ENCODE measurements around the gene SH3RF3. TPM values are rescaled to one million over a fixed set of nuclear protein-coding genes. Genes with fewer than 3 reads are reported as not detected.

The SH3RF3 gene
- total RNA-seq, 1 experiment from 2014 or later = 0.32 TPM

- no peak for DNase-seq (ENCODE audit: low read depth, low spot score)
Observed at GRCh38 chr2:109347626-109348025, 218.6 kb downstream of the SH3RF3 start.

GRCh38 chr2:109348190-109348589 is 219.2 kb downstream of the SH3RF3 start:
- no peak for DNase-seq (ENCODE audit: low read depth, low spot score)
- in situ Hi-C loops (cut with HindIII; ENCODE audit: low pct_unique_long_range_greater_than_20kb, low sequenced_read_pairs) = no loop called here

More at GRCh38 chr2:109347626-109348025, 218.6 kb downstream of the SH3RF3 start:
- in situ Hi-C loops (cut with HindIII; ENCODE audit: low pct_unique_long_range_greater_than_20kb, low sequenced_read_pairs) = no loop called here

GRCh38 chr2:109348671-109349502 is 219.9 kb downstream of the SH3RF3 start:
- in situ Hi-C loops (cut with HindIII; ENCODE audit: low pct_unique_long_range_greater_than_20kb, low sequenced_read_pairs) = no loop called here
- DNase-seq (ENCODE audit: low read depth, low spot score) = no peak

- in situ Hi-C loops (cut with HindIII; ENCODE audit: low pct_unique_long_range_greater_than_20kb, low sequenced_read_pairs) = no loop called here
- DNase-seq (ENCODE audit: low read depth, low spot score) = no peak
Observed at GRCh38 chr2:109349503-109350465, 220.8 kb downstream of the SH3RF3 start.

- no peak for DNase-seq (ENCODE audit: low read depth, low spot score)
- in situ Hi-C loops (cut with HindIII; ENCODE audit: low pct_unique_long_range_greater_than_20kb, low sequenced_read_pairs) = no loop called here
Observed at GRCh38 chr2:109350526-109350925, 221.5 kb downstream of the SH3RF3 start.

GRCh38 chr2:109351164-109351756 is 222.3 kb downstream of the SH3RF3 start:
- in situ Hi-C loops (cut with HindIII; ENCODE audit: low pct_unique_long_range_greater_than_20kb, low sequenced_read_pairs) = no loop called here

GRCh38 chr2:109352056-109352897 is 223.3 kb downstream of the SH3RF3 start:
- no peak for DNase-seq (ENCODE audit: low read depth, low spot score)
- in situ Hi-C loops (cut with HindIII; ENCODE audit: low pct_unique_long_range_greater_than_20kb, low sequenced_read_pairs) = no loop called here

More at GRCh38 chr2:109351164-109351756, 222.3 kb downstream of the SH3RF3 start:
- no peak for DNase-seq (ENCODE audit: low read depth, low spot score)

GRCh38 chr2:109352898-109353689 is 224.1 kb downstream of the SH3RF3 start:
- no peak for DNase-seq (ENCODE audit: low read depth, low spot score)
- in situ Hi-C loops (cut with HindIII; ENCODE audit: low pct_unique_long_range_greater_than_20kb, low sequenced_read_pairs) = no loop called here

- in situ Hi-C loops (cut with HindIII; ENCODE audit: low pct_unique_long_range_greater_than_20kb, low sequenced_read_pairs) = no loop called here
- DNase-seq (ENCODE audit: low read depth, low spot score) = no peak
Observed at GRCh38 chr2:109353806-109354745, 225.1 kb downstream of the SH3RF3 start.

- no peak for DNase-seq (ENCODE audit: low read depth, low spot score)
- in situ Hi-C loops (cut with HindIII; ENCODE audit: low pct_unique_long_range_greater_than_20kb, low sequenced_read_pairs) = no loop called here
Observed at GRCh38 chr2:109355192-109355843, 226.3 kb downstream of the SH3RF3 start.

GRCh38 chr2:109356324-109357035 is 227.5 kb downstream of the SH3RF3 start:
- in situ Hi-C loops (cut with HindIII; ENCODE audit: low pct_unique_long_range_greater_than_20kb, low sequenced_read_pairs) = no loop called here
- no peak for DNase-seq (ENCODE audit: low read depth, low spot score)

- in situ Hi-C loops (cut with HindIII; ENCODE audit: low pct_unique_long_range_greater_than_20kb, low sequenced_read_pairs) = no loop called here
- no peak for DNase-seq (ENCODE audit: low read depth, low spot score)
Observed at GRCh38 chr2:109364217-109364616, 235.2 kb downstream of the SH3RF3 start.

GRCh38 chr2:109365131-109365530 is 236.1 kb downstream of the SH3RF3 start:
- no peak for DNase-seq (ENCODE audit: low read depth, low spot score)
- in situ Hi-C loops (cut with HindIII; ENCODE audit: low pct_unique_long_range_greater_than_20kb, low sequenced_read_pairs) = no loop called here

GRCh38 chr2:109367683-109368082 is 238.7 kb downstream of the SH3RF3 start:
- in situ Hi-C loops (cut with HindIII; ENCODE audit: low pct_unique_long_range_greater_than_20kb, low sequenced_read_pairs) = no loop called here
- no peak for DNase-seq (ENCODE audit: low read depth, low spot score)

Measured in SK-MEL-5 (cell line).